Measurements from ENCODE around the gene SHTN1. TPM values are rescaled to one million over a fixed set of nuclear protein-coding genes. Genes with fewer than 3 reads are reported as not detected.

SHTN1 gene
- total RNA-seq, 2 experiments from 2014 or later: 0.08 TPM

DNA sequence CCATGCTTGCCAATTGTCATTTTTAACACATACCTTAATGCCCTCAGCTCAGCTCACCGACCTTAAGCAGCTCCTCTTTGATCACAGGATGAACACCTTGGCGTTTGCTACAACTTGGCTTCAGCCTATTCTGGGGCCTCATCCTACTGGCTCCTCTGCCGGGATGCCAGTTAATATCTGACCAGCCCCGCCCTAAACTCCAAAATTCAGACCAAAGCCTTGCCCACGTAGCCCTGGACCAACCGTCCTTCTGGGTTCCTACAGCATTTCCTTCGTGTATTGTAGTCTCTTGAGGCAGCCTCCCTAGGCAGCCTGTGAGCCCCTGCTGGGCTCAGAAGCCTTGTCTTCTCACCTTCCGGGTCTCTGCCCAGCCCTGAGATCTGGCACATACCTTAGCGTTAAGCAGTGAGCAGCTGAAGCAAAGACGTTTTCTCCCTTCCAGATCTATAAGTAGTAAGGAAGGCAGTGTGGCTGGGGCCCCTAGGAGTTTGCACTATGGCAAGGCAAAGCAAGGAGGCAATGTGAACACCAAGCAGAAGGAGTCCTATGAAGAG, 154.9 kb downstream of the SHTN1 start:
- Mint-ChIP-seq H3K9me3 (no peaks in the 10 kb centered on the region), H3K27me3 (peaks cover 64% of the 10 kb centered on the region), H3K4me1 (peaks cover 19% of the 10 kb centered on the region), H3K4me3 (no peak overlapping the region), H3K36me3 (no peaks in the 10 kb centered on the region), H3K27ac (no peak overlapping the region)
- no peak for DNase-seq

- Mint-ChIP-seq H3K27ac (no peak within 1 kb of the TSS), H3K36me3 (no peaks in the 10 kb centered on the region), H3K4me3 (peak within 1 kb of the TSS; percentile 42), H3K9me3 (no peaks in the 10 kb centered on the region), H3K27me3 (peaks cover 66% of the 10 kb centered on the region), H3K4me1 (peaks cover 19% of the 10 kb centered on the region)
- DNase-seq: peak; percentile 18
These were observed 155.5 kb downstream of the SHTN1 start, which contains the start of gene ENO4 for GRCh38 chr10:116849248-116850057. Gene ENO4, plus strand, starts transcription at chr10:116849499. Its CDS starts 68 bp downstream, at chr10:116849567.

DNA sequence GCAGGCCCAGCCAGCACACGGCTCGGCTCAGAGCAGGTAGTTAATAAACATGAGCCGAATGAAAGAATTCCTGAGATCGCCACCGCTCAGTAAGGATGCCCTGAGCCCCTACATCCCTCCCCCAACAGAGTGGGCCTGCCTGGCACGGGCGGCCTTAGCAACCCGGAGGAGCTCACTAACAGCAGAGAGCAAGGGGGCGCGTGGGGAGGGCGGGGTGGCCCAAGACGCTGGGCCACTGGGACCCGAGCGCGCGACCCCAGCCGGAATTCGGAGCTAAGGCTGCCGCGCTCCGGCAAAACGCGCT, 156.1 kb downstream of the SHTN1 start:
- DNase-seq: no peak
- no peaks in the 10 kb centered on the region for H3K9me3 Mint-ChIP-seq

GRCh38 chr10:116848032-116848943, 156.7 kb downstream of the SHTN1 start:
- Mint-ChIP-seq H3K4me1 (peaks cover 19% of the 10 kb centered on the region), H3K9me3 (no peaks in the 10 kb centered on the region), H3K36me3 (no peaks in the 10 kb centered on the region), H3K27ac (no peak overlapping the region), H3K4me3 (peak overlapping the region; percentile 15), H3K27me3 (peaks cover 66% of the 10 kb centered on the region)
- DNase-seq: peak; percentile 38

More for the DNA sequence above, 156.1 kb downstream of the SHTN1 start:
- Mint-ChIP-seq H3K27ac (no peak overlapping the region), H3K4me1 (peaks cover 19% of the 10 kb centered on the region), H3K4me3 (peak overlapping the region; percentile 42), H3K36me3 (no peaks in the 10 kb centered on the region), H3K27me3 (peaks cover 66% of the 10 kb centered on the region)

DNA sequence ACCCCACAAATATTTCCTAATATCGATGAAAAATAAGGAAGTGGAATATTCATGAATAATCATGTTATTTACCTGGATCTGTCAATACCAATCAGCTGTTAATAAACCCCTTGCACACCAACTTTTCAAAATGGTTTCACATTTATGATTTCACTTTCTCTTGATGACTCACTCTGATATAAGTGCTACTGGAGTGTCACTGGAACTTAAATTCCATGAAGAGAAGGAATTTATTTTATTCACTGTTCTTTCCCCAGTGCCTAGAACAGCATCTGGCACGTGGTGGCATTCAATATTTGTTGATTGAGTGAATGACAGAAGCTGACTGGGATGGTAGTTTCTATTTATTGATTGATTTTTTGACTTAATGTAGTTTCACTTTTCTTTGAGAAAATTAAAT, 159.2 kb downstream of the SHTN1 start:
- Mint-ChIP-seq H3K36me3 (no peaks in the 10 kb centered on the region), H3K4me3 (no peak overlapping the region), H3K9me3 (no peaks in the 10 kb centered on the region), H3K4me1 (peaks cover 19% of the 10 kb centered on the region), H3K27me3 (peaks cover 64% of the 10 kb centered on the region), H3K27ac (no peak overlapping the region)
- no peak for DNase-seq

DNA sequence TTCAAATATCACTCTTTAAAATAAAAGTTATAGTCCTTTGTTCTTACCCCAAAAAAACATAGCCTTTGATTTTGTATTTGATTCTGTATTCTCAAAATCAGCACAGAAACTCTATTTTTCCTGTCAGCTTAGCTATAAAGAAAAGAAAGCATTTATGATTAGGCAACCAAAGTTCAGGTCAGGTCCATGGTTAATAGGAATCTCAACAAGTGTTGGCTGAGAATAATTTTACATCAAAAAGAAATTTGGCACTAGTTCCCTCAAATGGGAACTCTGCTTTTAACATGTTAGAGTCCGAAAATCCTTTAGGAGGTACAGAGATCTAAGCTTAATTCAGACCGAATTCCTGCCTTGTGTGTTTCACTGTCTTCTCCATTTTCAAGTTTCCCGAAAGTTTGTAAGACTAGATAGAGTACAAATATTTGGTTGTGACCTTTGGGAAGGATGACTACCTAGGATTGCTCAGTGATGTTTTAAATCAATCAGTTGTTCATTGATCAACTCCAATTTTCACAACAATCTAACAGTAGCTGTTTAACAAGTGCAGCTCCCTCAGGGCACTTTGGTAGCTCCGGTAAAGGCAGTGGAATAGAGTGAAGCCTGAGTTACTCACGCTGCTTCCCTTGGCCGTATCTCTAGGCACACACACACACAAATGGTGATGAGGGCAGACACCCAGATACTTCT, 164.5 kb downstream of the SHTN1 start:
- no peak overlapping the region for H3K27ac Mint-ChIP-seq
- no peaks in the 10 kb centered on the region for H3K36me3 Mint-ChIP-seq
- peaks cover 3% of the 10 kb centered on the region for H3K4me1 Mint-ChIP-seq
- H3K9me3 Mint-ChIP-seq: no peaks in the 10 kb centered on the region
- no peak overlapping the region for H3K4me3 Mint-ChIP-seq
- peaks cover 23% of the 10 kb centered on the region for H3K27me3 Mint-ChIP-seq
- no peak for DNase-seq

- H3K36me3 Mint-ChIP-seq: no peaks in the 10 kb centered on the region
- H3K4me1 Mint-ChIP-seq: no peaks in the 10 kb centered on the region
- H3K27ac Mint-ChIP-seq: no peak overlapping the region
- no peak for DNase-seq
- H3K27me3 Mint-ChIP-seq: peaks cover 17% of the 10 kb centered on the region
- H3K9me3 Mint-ChIP-seq: no peaks in the 10 kb centered on the region
- H3K4me3 Mint-ChIP-seq: no peak overlapping the region
These were observed 166.8 kb downstream of the SHTN1 start for GRCh38 chr10:116838143-116838725.

DNA sequence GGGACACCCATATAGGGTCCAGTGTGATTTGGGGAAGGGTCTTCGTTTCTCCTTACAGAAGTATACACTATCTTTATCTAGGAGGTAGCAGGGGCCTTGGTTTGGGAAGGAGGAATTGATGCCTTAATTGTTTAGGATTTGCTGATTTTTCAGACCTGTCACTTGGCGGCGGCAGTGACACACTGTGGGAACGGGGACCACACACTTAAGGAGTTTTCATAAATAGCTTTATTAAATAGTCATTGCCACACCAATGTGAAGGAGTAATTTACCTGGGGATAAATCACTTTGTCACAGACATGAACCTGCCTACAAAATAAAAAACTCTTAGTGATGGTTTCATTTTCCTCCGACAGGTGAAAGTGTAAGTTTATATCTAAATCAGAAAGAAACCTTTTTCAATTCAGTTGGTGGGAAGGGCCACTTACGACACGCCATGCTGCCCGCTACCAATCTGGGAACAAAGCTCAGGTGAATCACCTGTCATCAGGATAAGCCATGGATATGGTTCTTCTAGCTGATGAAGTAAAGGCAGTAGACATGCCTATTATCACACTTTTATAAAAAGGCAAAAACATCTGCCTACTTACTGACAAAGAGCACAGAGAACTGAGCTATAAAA, 168.0 kb downstream of the SHTN1 start:
- Mint-ChIP-seq H3K4me3 (no peak overlapping the region), H3K36me3 (no peaks in the 10 kb centered on the region), H3K27me3 (peaks cover 12% of the 10 kb centered on the region), H3K9me3 (no peaks in the 10 kb centered on the region), H3K27ac (no peak overlapping the region), H3K4me1 (no peaks in the 10 kb centered on the region)
- DNase-seq: no peak

DNA sequence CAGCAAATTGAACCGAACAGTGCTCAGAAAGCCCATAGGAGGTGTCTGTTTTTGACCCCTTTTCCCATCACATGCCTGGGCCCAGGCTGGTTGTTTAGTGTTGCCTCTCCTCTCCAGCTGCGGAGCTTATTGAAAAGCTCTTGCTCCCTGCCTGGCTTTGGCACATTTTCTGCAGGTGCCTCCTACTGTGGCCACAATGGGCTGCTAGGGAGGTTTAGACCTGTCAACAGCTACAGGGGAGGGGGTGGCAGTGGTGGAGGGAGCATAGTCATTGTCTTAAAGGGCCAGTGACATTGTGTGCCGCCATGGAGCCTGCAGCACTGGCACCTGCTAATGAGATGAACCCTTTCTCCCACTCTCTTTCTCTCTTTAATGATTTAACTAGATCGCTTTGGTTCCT, 168.9 kb downstream of the SHTN1 start:
- peaks cover 14% of the 10 kb centered on the region for H3K27me3 Mint-ChIP-seq
- H3K36me3 Mint-ChIP-seq: no peaks in the 10 kb centered on the region
- no peak overlapping the region for H3K27ac Mint-ChIP-seq
- H3K9me3 Mint-ChIP-seq: no peaks in the 10 kb centered on the region
- no peaks in the 10 kb centered on the region for H3K4me1 Mint-ChIP-seq
- no peak overlapping the region for H3K4me3 Mint-ChIP-seq
- DNase-seq: no peak

- no peaks in the 10 kb centered on the region for H3K4me1 Mint-ChIP-seq
These were observed 169.3 kb downstream of the SHTN1 start for GRCh38 chr10:116835658-116836057.

DNA sequence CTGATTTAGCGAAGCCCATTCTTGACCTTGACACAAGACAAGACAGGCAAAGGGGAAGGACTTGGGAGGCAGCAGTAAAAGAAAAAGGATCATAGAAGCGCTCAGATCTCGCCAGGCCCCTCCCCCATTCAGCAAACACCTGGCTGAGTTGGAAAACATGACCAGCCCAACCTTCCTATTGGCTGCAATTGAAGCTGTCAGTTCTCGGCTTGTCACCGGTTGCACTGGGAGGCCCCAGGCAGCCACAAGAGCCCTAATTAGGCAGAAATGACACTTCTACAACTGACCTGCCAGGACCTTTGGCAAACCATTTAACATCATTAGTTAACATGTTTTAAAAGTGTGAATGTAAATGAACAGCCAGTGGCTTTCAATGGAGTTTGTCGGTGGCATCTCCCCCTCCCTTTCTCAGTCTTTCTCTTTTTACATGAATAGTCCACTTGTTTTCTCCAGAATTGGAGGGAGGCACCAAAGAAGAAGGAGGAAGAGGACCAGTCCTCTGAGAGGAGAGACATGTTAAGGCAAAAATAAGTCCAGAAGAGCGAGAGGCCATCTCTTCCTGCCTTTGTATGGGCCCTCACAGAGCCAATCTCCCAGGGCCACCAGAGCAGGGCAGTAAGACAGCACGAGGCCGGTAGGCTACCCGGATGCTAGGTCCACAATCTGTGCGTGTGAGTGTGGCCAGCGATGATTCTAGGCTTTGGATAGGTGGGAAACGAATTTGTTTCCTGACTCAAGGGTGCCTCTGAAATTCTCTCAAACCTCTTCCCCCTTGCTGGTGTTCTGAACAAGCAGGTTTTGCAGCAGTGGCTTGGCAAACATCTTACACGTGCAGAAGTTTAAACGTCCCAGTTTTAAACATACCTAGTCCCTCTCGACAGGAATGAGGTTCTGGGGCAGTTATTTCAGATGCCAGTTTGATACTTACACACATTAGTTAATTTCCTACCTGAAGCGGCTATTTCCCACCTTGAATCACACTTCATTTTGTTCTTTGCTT, 170.7 kb downstream of the SHTN1 start:
- Mint-ChIP-seq H3K4me3 (no peak overlapping the region), H3K27ac (no peak overlapping the region), H3K4me1 (no peaks in the 10 kb centered on the region), H3K9me3 (peaks cover under 1% of the 10 kb centered on the region), H3K36me3 (no peaks in the 10 kb centered on the region), H3K27me3 (peaks cover 12% of the 10 kb centered on the region)
- no peak for DNase-seq

More at GRCh38 chr10:116835658-116836057, 169.3 kb downstream of the SHTN1 start:
- H3K4me3 Mint-ChIP-seq: no peak overlapping the region
- no peak overlapping the region for H3K27ac Mint-ChIP-seq
- peaks cover 12% of the 10 kb centered on the region for H3K27me3 Mint-ChIP-seq
- no peaks in the 10 kb centered on the region for H3K9me3 Mint-ChIP-seq
- DNase-seq: no peak
- H3K36me3 Mint-ChIP-seq: no peaks in the 10 kb centered on the region

DNA sequence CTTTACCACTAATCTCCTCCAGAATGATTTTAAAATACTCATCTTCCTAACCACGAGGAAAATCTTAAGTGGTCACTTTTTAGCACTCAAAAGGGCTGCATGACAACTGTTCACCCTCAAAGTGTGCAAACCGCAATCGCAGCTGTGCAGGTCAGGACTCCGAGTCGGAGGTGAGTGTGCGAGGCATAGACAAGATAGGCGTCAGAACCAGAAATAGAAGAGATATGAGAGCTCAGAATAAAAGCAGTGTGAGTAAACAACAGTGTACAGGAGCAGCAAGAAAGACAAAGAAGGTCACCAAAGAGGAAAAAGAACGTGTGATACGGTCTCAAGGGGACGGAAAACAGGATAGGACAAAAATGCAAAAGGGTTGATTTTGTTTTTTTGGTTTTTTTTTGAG, 173.2 kb downstream of the SHTN1 start:
- no peak overlapping the region for H3K27ac Mint-ChIP-seq
- H3K36me3 Mint-ChIP-seq: no peaks in the 10 kb centered on the region
- peaks cover 17% of the 10 kb centered on the region for H3K27me3 Mint-ChIP-seq
- peaks cover 2% of the 10 kb centered on the region for H3K4me1 Mint-ChIP-seq
- H3K9me3 Mint-ChIP-seq: peaks cover 3% of the 10 kb centered on the region
- no peak overlapping the region for H3K4me3 Mint-ChIP-seq
- no peak for DNase-seq
